ENCODE measurements around the gene POGZ.

Gene POGZ, protein sequence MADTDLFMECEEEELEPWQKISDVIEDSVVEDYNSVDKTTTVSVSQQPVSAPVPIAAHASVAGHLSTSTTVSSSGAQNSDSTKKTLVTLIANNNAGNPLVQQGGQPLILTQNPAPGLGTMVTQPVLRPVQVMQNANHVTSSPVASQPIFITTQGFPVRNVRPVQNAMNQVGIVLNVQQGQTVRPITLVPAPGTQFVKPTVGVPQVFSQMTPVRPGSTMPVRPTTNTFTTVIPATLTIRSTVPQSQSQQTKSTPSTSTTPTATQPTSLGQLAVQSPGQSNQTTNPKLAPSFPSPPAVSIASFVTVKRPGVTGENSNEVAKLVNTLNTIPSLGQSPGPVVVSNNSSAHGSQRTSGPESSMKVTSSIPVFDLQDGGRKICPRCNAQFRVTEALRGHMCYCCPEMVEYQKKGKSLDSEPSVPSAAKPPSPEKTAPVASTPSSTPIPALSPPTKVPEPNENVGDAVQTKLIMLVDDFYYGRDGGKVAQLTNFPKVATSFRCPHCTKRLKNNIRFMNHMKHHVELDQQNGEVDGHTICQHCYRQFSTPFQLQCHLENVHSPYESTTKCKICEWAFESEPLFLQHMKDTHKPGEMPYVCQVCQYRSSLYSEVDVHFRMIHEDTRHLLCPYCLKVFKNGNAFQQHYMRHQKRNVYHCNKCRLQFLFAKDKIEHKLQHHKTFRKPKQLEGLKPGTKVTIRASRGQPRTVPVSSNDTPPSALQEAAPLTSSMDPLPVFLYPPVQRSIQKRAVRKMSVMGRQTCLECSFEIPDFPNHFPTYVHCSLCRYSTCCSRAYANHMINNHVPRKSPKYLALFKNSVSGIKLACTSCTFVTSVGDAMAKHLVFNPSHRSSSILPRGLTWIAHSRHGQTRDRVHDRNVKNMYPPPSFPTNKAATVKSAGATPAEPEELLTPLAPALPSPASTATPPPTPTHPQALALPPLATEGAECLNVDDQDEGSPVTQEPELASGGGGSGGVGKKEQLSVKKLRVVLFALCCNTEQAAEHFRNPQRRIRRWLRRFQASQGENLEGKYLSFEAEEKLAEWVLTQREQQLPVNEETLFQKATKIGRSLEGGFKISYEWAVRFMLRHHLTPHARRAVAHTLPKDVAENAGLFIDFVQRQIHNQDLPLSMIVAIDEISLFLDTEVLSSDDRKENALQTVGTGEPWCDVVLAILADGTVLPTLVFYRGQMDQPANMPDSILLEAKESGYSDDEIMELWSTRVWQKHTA (N-terminal part only)

DNA sequence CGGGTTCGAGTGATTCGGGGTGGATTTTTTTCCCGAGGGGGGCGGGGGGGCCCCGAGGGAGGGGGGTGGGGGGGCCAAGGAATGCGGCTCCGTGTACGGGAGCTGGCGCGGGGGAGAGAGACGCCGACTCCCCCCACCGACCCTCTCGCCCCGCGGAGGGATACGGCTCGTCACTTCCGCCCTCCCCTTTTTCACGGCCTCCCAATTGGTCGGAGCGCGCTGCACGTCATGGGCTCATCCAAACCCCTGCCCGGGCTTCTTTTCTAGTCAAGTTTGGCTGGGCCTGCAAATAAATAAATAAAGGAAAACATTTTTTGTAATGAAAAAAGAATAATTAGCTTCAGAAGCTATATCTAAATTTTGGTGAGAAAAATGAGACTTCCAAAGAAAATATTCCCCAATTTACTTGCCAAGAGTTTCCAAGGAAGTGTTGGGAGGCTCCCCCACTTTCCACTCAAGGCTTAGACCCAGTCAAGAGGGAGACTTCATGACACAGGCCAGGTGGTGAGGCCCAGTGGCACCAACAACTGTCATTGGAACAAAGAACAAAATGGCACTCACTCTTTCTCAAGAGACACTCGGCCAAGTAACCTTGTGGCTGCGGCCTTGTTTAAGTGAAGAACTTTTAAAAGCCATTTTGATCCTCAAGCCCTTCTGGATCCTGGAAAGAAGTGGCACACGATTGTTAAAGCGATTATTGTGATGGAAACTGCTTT, at the start of gene POGZ:
POGZ (minus strand) TSS at position 164 of the 716 bp plus-strand sequence. CDS start 17,290 bp downstream, outside the sequence.
- H3K9me3 ChIP-seq (ENCODE audit: insufficient read depth, low read depth, low read length), result no peaks in the 10 kb centered on the region
- no peaks in the 10 kb centered on the region for H3K36me3 ChIP-seq (ENCODE audit: insufficient read depth, low read length)
- peaks cover 39% of the 10 kb centered on the region for H3K79me2 ChIP-seq (ENCODE audit: insufficient read depth, low read length)

GRCh38 chr1:151508833-151509232, 49.5 kb upstream of the POGZ start:
- Histone ChIP-seq H3K36me3 (ENCODE audit: insufficient read depth, low read length) (no peaks in the 10 kb centered on the region), H3K4me2 (ENCODE audit: low read depth, low read length, poor library complexity, severe bottlenecking) (no peak overlapping the region), H3K9me3 (ENCODE audit: insufficient read depth, low read depth, low read length) (no peaks in the 10 kb centered on the region), H3F3A (ENCODE audit: low read depth) (no peaks in the 10 kb centered on the region), H4K20me1 (ENCODE audit: insufficient read depth, low read length, poor library complexity, severe bottlenecking) (no peaks in the 10 kb centered on the region), H3K9ac (ENCODE audit: low read depth, low read length, poor library complexity, severe bottlenecking) (no peak overlapping the region), H3K4me3 (ENCODE audit: low read length, poor library complexity, severe bottlenecking) (no peak overlapping the region), H3K9me2 (replicated peaks; ENCODE audit: low read depth, low read length) (no peaks in the 10 kb centered on the region), H2AFZ (ENCODE audit: low read length) (no peak overlapping the region), H3K79me2 (ENCODE audit: insufficient read depth, low read length) (no peaks in the 10 kb centered on the region), H3K27me3 (ENCODE audit: insufficient read depth, low read length, poor library complexity, severe bottlenecking) (no peaks in the 10 kb centered on the region), H3K4me1 (ENCODE audit: insufficient read depth, low read length, poor library complexity, severe bottlenecking) (peaks cover 30% of the 10 kb centered on the region)
- TF ChIP-seq, protein P1, sequence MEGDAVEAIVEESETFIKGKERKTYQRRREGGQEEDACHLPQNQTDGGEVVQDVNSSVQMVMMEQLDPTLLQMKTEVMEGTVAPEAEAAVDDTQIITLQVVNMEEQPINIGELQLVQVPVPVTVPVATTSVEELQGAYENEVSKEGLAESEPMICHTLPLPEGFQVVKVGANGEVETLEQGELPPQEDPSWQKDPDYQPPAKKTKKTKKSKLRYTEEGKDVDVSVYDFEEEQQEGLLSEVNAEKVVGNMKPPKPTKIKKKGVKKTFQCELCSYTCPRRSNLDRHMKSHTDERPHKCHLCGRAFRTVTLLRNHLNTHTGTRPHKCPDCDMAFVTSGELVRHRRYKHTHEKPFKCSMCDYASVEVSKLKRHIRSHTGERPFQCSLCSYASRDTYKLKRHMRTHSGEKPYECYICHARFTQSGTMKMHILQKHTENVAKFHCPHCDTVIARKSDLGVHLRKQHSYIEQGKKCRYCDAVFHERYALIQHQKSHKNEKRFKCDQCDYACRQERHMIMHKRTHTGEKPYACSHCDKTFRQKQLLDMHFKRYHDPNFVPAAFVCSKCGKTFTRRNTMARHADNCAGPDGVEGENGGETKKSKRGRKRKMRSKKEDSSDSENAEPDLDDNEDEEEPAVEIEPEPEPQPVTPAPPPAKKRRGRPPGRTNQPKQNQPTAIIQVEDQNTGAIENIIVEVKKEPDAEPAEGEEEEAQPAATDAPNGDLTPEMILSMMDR (conservative IDR thresholded peaks at IDR 0.05; ENCODE audit: low read length), result no peak
- no peak for TF ChIP-seq EZH2phosphoT487 (IDR thresholded peaks at IDR 0.05; ENCODE audit: borderline replicate concordance)

More for the DNA sequence above, at the start of gene POGZ:
- peak within 1 kb of the TSS; percentile 84 for H3K4me2 ChIP-seq (ENCODE audit: low read depth, low read length, poor library complexity, severe bottlenecking)
- H3K4me3 ChIP-seq (ENCODE audit: low read length, poor library complexity, severe bottlenecking), result peak within 1 kb of the TSS; percentile 82
- peaks cover 35% of the 10 kb centered on the region for H3K4me1 ChIP-seq (ENCODE audit: insufficient read depth, low read length, poor library complexity, severe bottlenecking)
- no peaks in the 10 kb centered on the region for H3K9me2 ChIP-seq (replicated peaks; ENCODE audit: low read depth, low read length)
- peaks cover 34% of the 10 kb centered on the region for H4K20me1 ChIP-seq (ENCODE audit: insufficient read depth, low read length, poor library complexity, severe bottlenecking)
- H3F3A ChIP-seq (ENCODE audit: low read depth), result no peaks in the 10 kb centered on the region
- TF ChIP-seq, protein P1 (conservative IDR thresholded peaks at IDR 0.05; ENCODE audit: low read length), result no peak
- TF ChIP-seq EZH2phosphoT487 (IDR thresholded peaks at IDR 0.05; ENCODE audit: borderline replicate concordance), result no peak
- peak within 1 kb of the TSS; percentile 71 for H3K9ac ChIP-seq (ENCODE audit: low read depth, low read length, poor library complexity, severe bottlenecking)
- peaks cover 41% of the 10 kb centered on the region for H3K27me3 ChIP-seq (ENCODE audit: insufficient read depth, low read length, poor library complexity, severe bottlenecking)
- peak within 1 kb of the TSS; percentile 97 for H2AFZ ChIP-seq (ENCODE audit: low read length)

DNA sequence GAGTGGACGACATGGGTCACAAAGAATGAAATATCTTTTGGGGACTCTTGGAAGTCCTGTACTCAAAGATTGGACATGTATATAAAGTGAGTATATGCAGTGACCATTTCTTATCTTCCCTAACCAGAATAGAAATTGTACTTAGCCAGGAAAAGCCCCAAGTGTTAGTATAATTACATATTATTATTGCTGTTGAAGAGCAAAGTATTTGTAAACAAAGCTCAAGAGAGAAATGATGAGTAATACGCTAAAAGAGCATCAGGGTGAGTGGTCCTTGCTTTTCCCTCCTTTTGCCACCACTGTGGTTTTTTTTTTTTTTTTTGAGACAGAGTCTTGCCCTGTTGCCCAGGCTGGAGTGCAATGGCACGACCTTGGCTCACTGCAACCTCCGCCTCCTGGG, 45.5 kb upstream of the POGZ start:
- TF ChIP-seq, protein P1 (conservative IDR thresholded peaks at IDR 0.05; ENCODE audit: low read length), result no peak
- no peak for TF ChIP-seq EZH2phosphoT487 (IDR thresholded peaks at IDR 0.05; ENCODE audit: borderline replicate concordance)
- Histone ChIP-seq H3K4me2 (ENCODE audit: low read depth, low read length, poor library complexity, severe bottlenecking) (no peak overlapping the region), H3F3A (ENCODE audit: low read depth) (no peaks in the 10 kb centered on the region)

More for the DNA sequence above, 45.5 kb upstream of the POGZ start:
- Histone ChIP-seq H2AFZ (ENCODE audit: low read length) (no peak overlapping the region), H3K79me2 (ENCODE audit: insufficient read depth, low read length) (no peaks in the 10 kb centered on the region), H3K9me2 (replicated peaks; ENCODE audit: low read depth, low read length) (no peaks in the 10 kb centered on the region), H3K9ac (ENCODE audit: low read depth, low read length, poor library complexity, severe bottlenecking) (no peak overlapping the region), H3K4me1 (ENCODE audit: insufficient read depth, low read length, poor library complexity, severe bottlenecking) (peaks cover 10% of the 10 kb centered on the region), H3K4me3 (ENCODE audit: low read length, poor library complexity, severe bottlenecking) (no peak overlapping the region), H3K27me3 (ENCODE audit: insufficient read depth, low read length, poor library complexity, severe bottlenecking) (no peaks in the 10 kb centered on the region), H4K20me1 (ENCODE audit: insufficient read depth, low read length, poor library complexity, severe bottlenecking) (no peaks in the 10 kb centered on the region), H3K36me3 (ENCODE audit: insufficient read depth, low read length) (no peaks in the 10 kb centered on the region), H3K9me3 (ENCODE audit: insufficient read depth, low read depth, low read length) (no peaks in the 10 kb centered on the region)
